GM23338 (cell line): Measurements from ENCODE around the gene FAM20C. TPM values are rescaled to one million over a fixed set of nuclear protein-coding genes. Genes with fewer than 3 reads are reported as not detected.
A peak's percentile ranks its signal among the peaks of the same experiment; 100 is the strongest.

Source experiments
- ATAC-seq: fragments of 200-7000 bp; cut with Tn5 transposase; 3 replicates; pipeline ENCODE4 v1.9.1; 2020
- DNase-seq: peaks from one replicate; pipeline ENCODE4 v3.0.0-alpha.2; 2015; ENCODE audit warnings: low spot score
- H2AFZ ChIP-seq: fragments of 200-600 bp; sonication (generic); 2 replicates; pipeline ENCODE4 v1.8.0; 2016; ENCODE audit warnings: antibody characterized with exemption, mild to moderate bottlenecking, moderate library complexity
- H3F3A ChIP-seq: fragments of 200-600 bp; sonication (generic); replicated peaks from 2 replicates; pipeline ENCODE4 v1.8.0; 2017; ENCODE audit warnings: antibody characterized with exemption, mixed run types, low read depth
- H3K27ac ChIP-seq: fragments of 200-600 bp; sonication (generic); 2 replicates; pipeline ENCODE4 v1.6.1; 2016; ENCODE audit warnings: low read depth
- H3K27me3 ChIP-seq: fragments of 200-600 bp; sonication (generic); 2 replicates; pipeline ENCODE4 v1.8.0; 2016; ENCODE audit warnings: mild to moderate bottlenecking, mixed run types, moderate library complexity; ENCODE audit not compliant: insufficient read depth
- H3K36me3 ChIP-seq: fragments of 200-600 bp; sonication (generic); 2 replicates; pipeline ENCODE4 v1.8.0; 2016; ENCODE audit warnings: mild to moderate bottlenecking; ENCODE audit not compliant: insufficient read depth
- H3K4me1 ChIP-seq: fragments of 200-600 bp; sonication (generic); 2 replicates; pipeline ENCODE4 v1.8.0; 2016; ENCODE audit warnings: mild to moderate bottlenecking, moderate library complexity; ENCODE audit not compliant: insufficient read depth
- H3K4me2 ChIP-seq: fragments of 200-600 bp; sonication (generic); 2 replicates; pipeline ENCODE4 v1.7.1; 2017; ENCODE audit warnings: mixed run types
- H3K4me3 ChIP-seq: fragments of 200-600 bp; sonication (generic); 2 replicates; pipeline ENCODE4 v1.6.1; 2016; ENCODE audit warnings: mixed run types
- H3K79me2 ChIP-seq: fragments of 200-600 bp; sonication (generic); replicated peaks from 2 replicates; pipeline ENCODE4 v1.8.0; 2017; ENCODE audit warnings: mild to moderate bottlenecking; ENCODE audit not compliant: insufficient read depth
- H3K9me2 ChIP-seq: fragments of 200-600 bp; sonication (generic); 2 replicates; pipeline ENCODE4 v1.8.0; 2017; ENCODE audit not compliant: insufficient read depth
- H4K20me1 ChIP-seq: fragments of 200-600 bp; sonication (generic); replicated peaks from 2 replicates; pipeline ENCODE4 v1.8.0; 2017; ENCODE audit warnings: mild to moderate bottlenecking; ENCODE audit not compliant: insufficient read depth
- H3K27ac Mint-ChIP-seq: 2 replicates; pipeline ENCODE4 v1.8.0; 2020; ENCODE audit warnings: inconsistent platforms, mild to moderate bottlenecking, moderate library complexity, mixed read lengths
- H3K27me3 Mint-ChIP-seq: 3 replicates; pipeline ENCODE4 v1.8.0; 2022; ENCODE audit warnings: low read depth, mild to moderate bottlenecking, moderate library complexity, mixed read lengths, inconsistent platforms; ENCODE audit not compliant: insufficient read depth, poor library complexity
- H3K36me3 Mint-ChIP-seq: 3 replicates; pipeline ENCODE4 v1.8.0; 2021; ENCODE audit warnings: low read depth, mild to moderate bottlenecking, inconsistent platforms, moderate library complexity, mixed read lengths
- H3K4me1 Mint-ChIP-seq: 3 replicates; pipeline ENCODE4 v1.8.0; 2020; ENCODE audit warnings: mild to moderate bottlenecking, inconsistent platforms, mixed read lengths
- H3K4me3 Mint-ChIP-seq: 3 replicates; pipeline ENCODE4 v1.8.0; 2021; ENCODE audit warnings: moderate library complexity, mild to moderate bottlenecking, inconsistent platforms, mixed read lengths
- H3K9me3 Mint-ChIP-seq: 3 replicates; pipeline ENCODE4 v1.8.0; 2020; ENCODE audit warnings: moderate library complexity, mild to moderate bottlenecking, inconsistent platforms, mixed read lengths
- CREB1 ChIP-seq: fragments of 250-450 bp; sonication (Bioruptor Pico); IDR thresholded peaks from 2 replicates; pipeline ENCODE4 v1.5.0; 2020; ENCODE audit warnings: low read depth, mild to moderate bottlenecking, moderate library complexity
- CTCF ChIP-seq, 2 experiments: fragments of 200-600 bp in 1 of 2; sonication (generic) in 1 of 2; conservative IDR thresholded peaks; 2 replicates each; pipeline versions ENCODE4 v1.5.1 to v1.6.1; 2016 to 2017; ENCODE audit warnings: antibody characterized with exemption in 2 of 2, low read depth in 2 of 2, mild to moderate bottlenecking in 2 of 2, moderate library complexity in 1 of 2
- ETS1 ChIP-seq: IDR thresholded peaks from 2 replicates; pipeline ENCODE4 v1.6.1; 2016; ENCODE audit warnings: antibody characterized with exemption
- EZH2 ChIP-seq: fragments of 200-600 bp; sonication (generic); IDR thresholded peaks from one replicate; pipeline ENCODE4 v1.8.0; 2017; ENCODE audit warnings: antibody characterized with exemption, mild to moderate bottlenecking, low read depth; ENCODE audit not compliant: unreplicated experiment
- EZH2phosphoT487 ChIP-seq: fragments of 200-600 bp; sonication (generic); IDR thresholded peaks from one replicate; pipeline ENCODE4 v1.8.1; 2018; ENCODE audit warnings: antibody characterized with exemption; ENCODE audit not compliant: unreplicated experiment
- JUNB ChIP-seq: IDR thresholded peaks from one replicate; pipeline ENCODE4 v1.6.1; 2016; ENCODE audit warnings: antibody characterized with exemption; ENCODE audit not compliant: unreplicated experiment
- ZNF114 ChIP-seq: fragments of 250-450 bp; sonication (Bioruptor Pico); IDR thresholded peaks from 2 replicates; pipeline ENCODE4 v1.5.0; 2020; ENCODE audit warnings: mild to moderate bottlenecking, moderate library complexity
- ZNF331 ChIP-seq: fragments of 250-450 bp; sonication (Bioruptor Pico); IDR thresholded peaks from 2 replicates; pipeline ENCODE4 v1.5.0; 2020; ENCODE audit warnings: low read depth, mild to moderate bottlenecking, moderate library complexity
- ZNF462 ChIP-seq: fragments of 250-450 bp; sonication (Bioruptor Pico); IDR thresholded peaks from 2 replicates; pipeline ENCODE4 v1.5.0; 2020; ENCODE audit warnings: mild to moderate bottlenecking, moderate library complexity
- polyA plus RNA-seq: library from polyadenylated mRNA; unstranded; fragments of >200 nt; fragmentation: Nextera tagmentation; extraction: Ambion mirVana; gene quantifications from 2 replicates; pipeline ENCODE4 v1.2.1, GENCODE V29; 2016
- total RNA-seq: library from RNA; depleted of rRNA; stranded (reverse); fragments of >200 nt; shearing (Covaris generic); gene quantifications from 2 replicates; pipeline ENCODE4 v1.2.3, GENCODE V29; 2014

Gene FAM20C
- total and polyA plus RNA-seq, 2 experiments from 2014 or later = 7.6 to 24.8 TPM

- Histone ChIP-seq H4K20me1 (no peaks in the 10 kb centered on the region), H3K79me2 (peaks cover 6% of the 10 kb centered on the region), H3K4me1 (peaks cover 14% of the 10 kb centered on the region), H2AFZ (0 out of 2 replicates have a peak overlapping the region, but pooled peaks have one; percentile 47), H3K36me3 (no peaks in the 10 kb centered on the region), H3K4me2 (peak overlapping the region; percentile 67), H3K4me3 (0 out of 2 replicates have a peak overlapping the region, but pooled peaks have one; percentile 28), H3K27me3 (no peaks in the 10 kb centered on the region), H3F3A (peaks cover 10% of the 10 kb centered on the region; the same call in 1 of the 2 replicates), H3K9me2 (no peaks in the 10 kb centered on the region), H3K27ac (no peak overlapping the region)
- Mint-ChIP-seq H3K4me3 (peak overlapping the region; percentile 7; the same call in 1 of the 3 replicates), H3K27ac (0 out of 2 replicates have a peak overlapping the region, but pooled peaks have one; percentile 25), H3K36me3 (peaks cover 7% of the 10 kb centered on the region; the same call in 2 of the 3 replicates), H3K9me3 (0 out of 3 replicates have a peak, but pooled peaks cover 5% of the 10 kb centered on the region), H3K27me3 (peaks cover 18% of the 10 kb centered on the region), H3K4me1 (peaks cover 46% of the 10 kb centered on the region)
- DNase-seq (peak; percentile 66), ATAC-seq (peak; percentile 47)
- TF ChIP-seq EZH2phosphoT487 (no peak), JUNB (no peak), CTCF (conservative IDR thresholded peaks at IDR 0.05; ENCODE audit: low read depth in 2 of 2) (no peak), EZH2 (no peak), ZNF331 (CRISPR knock-in tag) (no peak), ZNF462 (CRISPR knock-in tag) (no peak), ZNF114 (CRISPR knock-in tag) (no peak), CREB1 (CRISPR knock-in tag) (no peak), ETS1 (no peak)
Observed at GRCh38 chr7:188727-189500, 3.5 kb upstream of the FAM20C start.
